K562 (cell line): ENCODE data around the gene CDADC1. TPM values are rescaled to one million over a fixed set of nuclear protein-coding genes. Genes with fewer than 3 reads are reported as not detected.

Experiments used
- ATAC-seq: fragments of 200-7000 bp; cut with Tn5 transposase; 3 replicates; pipeline ENCODE4 v1.9.1; 2020; ENCODE audit warnings: moderate library complexity
- BruUV-seq: library from RNA; stranded (reverse); fragments of 400-500 nt; replicated peaks from 2 replicates; lab custom pipeline; 2021; lab: Mats Ljungman, UMichigan
- CTCF ChIA-PET: fragments of 300-600 bp; formaldehyde crosslinking; extraction: SDS; loops from one replicate; lab custom pipeline; 2021; ENCODE audit warnings: low intra/inter-chr PET ratio; lab: Yijun Ruan, JAX
- POLR2A ChIA-PET: fragments of 300-600, 350-650 bp; sonication (Branson Sonifier 250); formaldehyde crosslinking; extraction: SDS; loops from one replicate; lab custom pipeline; 2021; ENCODE audit warnings: antibody characterized with exemption, inconsistent platforms; lab: Yijun Ruan, JAX
- DNase-seq, 4 experiments: peaks; one replicate each; pipeline versions ENCODE4 v3.0.0 to v3.0.0-alpha.2; 2011 to 2018; ENCODE audit warnings: low spot score in 3 of 4, mixed read lengths in 3 of 4; ENCODE audit errors: extremely low read depth in 1 of 4
- FAIRE-seq: peaks from 2 replicates; lab custom pipeline; 2011; peaks lifted over from hg19 to GRCh38; lab: Jason Lieb, UNC
- H2AFZ ChIP-seq: 2 replicates; pipeline ENCODE4 v1.6.0; 2011; ENCODE audit warnings: low read depth, low read length, control low read depth, inconsistent platforms
- H3K27ac ChIP-seq: fragments of 200-600 bp; 3 replicates; pipeline ENCODE4 v1.8.0; 2011; ENCODE audit warnings: low read depth, mild to moderate bottlenecking, control low read depth, inconsistent platforms, low read length, moderate library complexity, mixed read lengths; ENCODE audit errors: extremely low read depth
- H3K27me3 ChIP-seq, 2 experiments: fragments of 300-600 bp in 1 of 2; 2 replicates in 1 of 2; 3 replicates in 1 of 2; pipeline versions ENCODE4 v1.6.0 to v1.8.0; 2011; ENCODE audit warnings: inconsistent platforms in 2 of 2, low read length in 2 of 2, mild to moderate bottlenecking in 1 of 2, mixed read lengths in 1 of 2, moderate library complexity in 1 of 2; ENCODE audit not compliant: control insufficient read depth in 2 of 2, insufficient read depth in 2 of 2
- H3K36me3 ChIP-seq: fragments of 300-600 bp; 3 replicates; pipeline ENCODE4 v1.8.0; 2011; ENCODE audit warnings: mild to moderate bottlenecking, low read length, inconsistent platforms; ENCODE audit not compliant: control insufficient read depth, insufficient read depth
- H3K4me1 ChIP-seq, 2 experiments: fragments of 200-600 bp in 1 of 2; replicated peaks in 1 of 2; 2 replicates in 1 of 2; 3 replicates in 1 of 2; pipeline versions ENCODE4 v1.5.1 to v1.8.0; 2011; ENCODE audit warnings: inconsistent platforms in 2 of 2, low read length in 2 of 2, mild to moderate bottlenecking in 1 of 2, mixed read lengths in 1 of 2, moderate library complexity in 1 of 2; ENCODE audit not compliant: control insufficient read depth in 2 of 2, insufficient read depth in 2 of 2
- H3K4me2 ChIP-seq: 2 replicates; pipeline ENCODE4 v1.6.1; 2011; ENCODE audit warnings: low read length, control low read depth, inconsistent platforms, mixed read lengths; ENCODE audit not compliant: insufficient read depth
- H3K4me3 ChIP-seq: fragments of 200-600 bp; sonication (generic), shearing (Covaris generic); 2 replicates; pipeline ENCODE4 v1.5.1; 2016; ENCODE audit warnings: control low read depth, inconsistent platforms
- H3K79me2 ChIP-seq: fragments of 200-600 bp; 3 replicates; pipeline ENCODE4 v1.8.0; 2011; ENCODE audit warnings: low read length, inconsistent platforms; ENCODE audit not compliant: control insufficient read depth, insufficient read depth
- H3K9ac ChIP-seq, 2 experiments: 2 replicates each; pipeline versions ENCODE4 v1.6.0 to v1.6.1; 2011; ENCODE audit warnings: low read depth in 2 of 2, low read length in 2 of 2, control low read depth in 1 of 2, inconsistent platforms in 1 of 2, mild to moderate bottlenecking in 1 of 2, mixed read lengths in 1 of 2; ENCODE audit not compliant: insufficient read depth in 1 of 2
- H3K9me1 ChIP-seq: one replicate; pipeline ENCODE4 v1.6.0; 2011; ENCODE audit warnings: inconsistent platforms, mild to moderate bottlenecking, low read length, moderate library complexity; ENCODE audit not compliant: control insufficient read depth, insufficient read depth
- H3K9me3 ChIP-seq: replicated peaks from 2 replicates; pipeline ENCODE4 v1.5.1; 2011; ENCODE audit warnings: low read depth, low read length, inconsistent platforms; ENCODE audit not compliant: control insufficient read depth, insufficient read depth
- H4K20me1 ChIP-seq: replicated peaks from 2 replicates; pipeline ENCODE4 v1.6.1; 2011; ENCODE audit warnings: low read length, inconsistent platforms, mixed read lengths; ENCODE audit not compliant: control insufficient read depth, insufficient read depth
- MTA1 ChIP-seq: fragments of 450-650 bp; IDR thresholded peaks from 2 replicates; pipeline ENCODE4 v1.6.1; 2017; ENCODE audit warnings: borderline replicate concordance
- MXI1 ChIP-seq: IDR thresholded peaks from 2 replicates; pipeline ENCODE4 v1.6.1; 2011; ENCODE audit warnings: low read depth, mild to moderate bottlenecking, improper control_type of control experiment, low read length
- OTX1 ChIP-seq: fragments of 450-650 bp; formaldehyde crosslinking; IDR thresholded peaks from 2 replicates; pipeline ENCODE4 v1.4.0; 2022; ENCODE audit warnings: mild to moderate bottlenecking
- ZBTB12 ChIP-seq: fragments of 250-450 bp; sonication (Bioruptor Pico); IDR thresholded peaks from 2 replicates; pipeline ENCODE4 v1.4.0; 2020
- ZFX ChIP-seq: sonication (generic); formaldehyde crosslinking; IDR thresholded peaks from 2 replicates; pipeline ENCODE4 v1.8.0; 2022; ENCODE audit warnings: mild to moderate bottlenecking, missing genetic modification reagents, moderate library complexity
- ZNF282 ChIP-seq: sonication (generic); formaldehyde crosslinking; IDR thresholded peaks from 2 replicates; pipeline ENCODE4 v1.8.1; 2023; ENCODE audit warnings: missing genetic modification reagents
- ZNF589 ChIP-seq: fragments of 200-800 bp; sonication (Bioruptor generic); IDR thresholded peaks from 2 replicates; pipeline ENCODE4 v1.6.1; 2016; ENCODE audit warnings: low read depth, missing genetic modification characterization, missing compliant biosample characterization
- WGBS: fragments of 100-300 bp; shearing (Covaris generic); methylation state at CpG from one replicate; pipeline ENCODE4 v1.1.6; 2016; ENCODE audit warnings: low coverage, mixed read lengths; ENCODE audit not compliant: insufficient coverage; ENCODE audit errors: missing lambda C conversion rate; 5-methylcytosine and 5-hydroxymethylcytosine counted together
- in situ Hi-C: fragments of 300-500 bp; cut with MboI; formaldehyde crosslinking; loops from 4 replicates; pipeline ENCODE4 v1.15.0; 2018; ENCODE audit warnings: inconsistent platforms, mixed read lengths
- intact Hi-C: fragments of 100-400 bp; cut with micrococcal nuclease; formaldehyde crosslinking; loops from 2 replicates; pipeline ENCODE4 v1.14.2; 2022
- polyA plus RNA-seq, 8 experiments: library from polyadenylated mRNA; depleted of rRNA in 4 of 8; stranded (reverse) in 5 of 8; unstranded in 3 of 8; fragments of >200 nt; fragmentation: Nextera tagmentation in 2 of 8; fragmentation: Illumina TruSeq in 1 of 8; extraction: Ambion mirVana in 2 of 8; extraction: Trizol in 1 of 8; gene quantifications; 2 replicates each; pipeline versions ENCODE4 v1.2.1 to v1.2.3, GENCODE V29; 2011 to 2014; ENCODE audit warnings: inconsistent platforms in 1 of 8, missing spikeins in 1 of 8
- total RNA-seq, 7 experiments: library from RNA; depleted of rRNA in 6 of 7; stranded (reverse); fragments of >200 nt in 6 of 7; fragmentation: Illumina TruSeq in 2 of 7; extraction: Trizol in 2 of 7; gene quantifications; 2 replicates each; pipeline versions ENCODE4 v1.2.1 to v1.2.3, GENCODE V29; 2011 to 2021; ENCODE audit warnings: low replicate concordance in 1 of 7
- TF ChIP-seq, protein P1 (sequence below): sonication (generic); formaldehyde crosslinking; IDR thresholded peaks from 2 replicates; pipeline ENCODE4 v1.8.0; 2022; ENCODE audit warnings: mild to moderate bottlenecking, missing genetic modification reagents
- TF ChIP-seq, protein P2 (sequence below): sonication (generic); formaldehyde crosslinking; IDR thresholded peaks from 2 replicates; pipeline ENCODE4 v1.8.0; 2023; ENCODE audit warnings: mild to moderate bottlenecking, missing genetic modification reagents

CDADC1 gene
- total and polyA plus RNA-seq, 9 of the 15 experiments (the other 6 are each of a cell fraction or from before 2014, with no cell fraction given) = 4.1 to 11.8 (median 6.3) TPM

- WGBS = 80% methylated on average over 2 of the region's 2 CpGs
- CTCF ChIA-PET = no interaction called here
- intact Hi-C loops (no loop called here), in situ Hi-C loops (no loop called here)
- Histone ChIP-seq H3K4me3 (no peak overlapping the region), H3K4me1 (peaks cover 2 to 6% of the 10 kb centered on the region in 2 experiments; a peak in 2 of 5 replicates), H3K27ac (no peak overlapping the region), H3K27me3 (no peaks in the 10 kb centered on the region), H3K79me2 (no peaks in the 10 kb centered on the region), H3K36me3 (no peaks in the 10 kb centered on the region), H3K9ac (no peak overlapping the region), H4K20me1 (no peaks in the 10 kb centered on the region), H3K9me3 (no peaks in the 10 kb centered on the region), H3K9me1 (no peaks in the 10 kb centered on the region), H2AFZ (no peak overlapping the region), H3K4me2 (no peak overlapping the region)
- DNase-seq = no peak
- no peak for ATAC-seq
- TF ChIP-seq ZNF282 (CRISPR knock-in tag) (no peak), MTA1 (no peak), MXI1 (no peak), ZNF589 (CRISPR knock-in tag) (no peak), ZFX (CRISPR knock-in tag) (no peak), OTX1 (CRISPR knock-in tag) (no peak), ZBTB12 (CRISPR knock-in tag) (no peak)
- TF ChIP-seq, protein P1, sequence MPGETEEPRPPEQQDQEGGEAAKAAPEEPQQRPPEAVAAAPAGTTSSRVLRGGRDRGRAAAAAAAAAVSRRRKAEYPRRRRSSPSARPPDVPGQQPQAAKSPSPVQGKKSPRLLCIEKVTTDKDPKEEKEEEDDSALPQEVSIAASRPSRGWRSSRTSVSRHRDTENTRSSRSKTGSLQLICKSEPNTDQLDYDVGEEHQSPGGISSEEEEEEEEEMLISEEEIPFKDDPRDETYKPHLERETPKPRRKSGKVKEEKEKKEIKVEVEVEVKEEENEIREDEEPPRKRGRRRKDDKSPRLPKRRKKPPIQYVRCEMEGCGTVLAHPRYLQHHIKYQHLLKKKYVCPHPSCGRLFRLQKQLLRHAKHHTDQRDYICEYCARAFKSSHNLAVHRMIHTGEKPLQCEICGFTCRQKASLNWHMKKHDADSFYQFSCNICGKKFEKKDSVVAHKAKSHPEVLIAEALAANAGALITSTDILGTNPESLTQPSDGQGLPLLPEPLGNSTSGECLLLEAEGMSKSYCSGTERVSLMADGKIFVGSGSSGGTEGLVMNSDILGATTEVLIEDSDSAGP (CRISPR knock-in tag) = no peak
- TF ChIP-seq, protein P2, sequence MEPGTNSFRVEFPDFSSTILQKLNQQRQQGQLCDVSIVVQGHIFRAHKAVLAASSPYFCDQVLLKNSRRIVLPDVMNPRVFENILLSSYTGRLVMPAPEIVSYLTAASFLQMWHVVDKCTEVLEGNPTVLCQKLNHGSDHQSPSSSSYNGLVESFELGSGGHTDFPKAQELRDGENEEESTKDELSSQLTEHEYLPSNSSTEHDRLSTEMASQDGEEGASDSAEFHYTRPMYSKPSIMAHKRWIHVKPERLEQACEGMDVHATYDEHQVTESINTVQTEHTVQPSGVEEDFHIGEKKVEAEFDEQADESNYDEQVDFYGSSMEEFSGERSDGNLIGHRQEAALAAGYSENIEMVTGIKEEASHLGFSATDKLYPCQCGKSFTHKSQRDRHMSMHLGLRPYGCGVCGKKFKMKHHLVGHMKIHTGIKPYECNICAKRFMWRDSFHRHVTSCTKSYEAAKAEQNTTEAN (CRISPR knock-in tag) = no peak
- no TSS peak for BruUV-seq
- no peak for FAIRE-seq
- POLR2A ChIA-PET = no interaction called here
Measured at GRCh38 chr13:49296659-49297058, 48.9 kb downstream of the CDADC1 start.
